CD4-positive, alpha-beta T cell treated with Interleukin-4 for 1 hour (primary cell): ENCODE data around the gene ARL6IP6.
A peak's percentile ranks its signal among the peaks of the same experiment; 100 is the strongest.
"Not testable (repeated sequence)": the region's sequence is repeated elsewhere in the genome, so short reads cannot be mapped to it uniquely, and the experiment has no call there.

ENCODE experiments used
- DNase-seq, 2 donors: peaks; one replicate each; pipeline ENCODE4 v3.0.0-alpha.2; 2020 to 2022

Gene ARL6IP6

DNA sequence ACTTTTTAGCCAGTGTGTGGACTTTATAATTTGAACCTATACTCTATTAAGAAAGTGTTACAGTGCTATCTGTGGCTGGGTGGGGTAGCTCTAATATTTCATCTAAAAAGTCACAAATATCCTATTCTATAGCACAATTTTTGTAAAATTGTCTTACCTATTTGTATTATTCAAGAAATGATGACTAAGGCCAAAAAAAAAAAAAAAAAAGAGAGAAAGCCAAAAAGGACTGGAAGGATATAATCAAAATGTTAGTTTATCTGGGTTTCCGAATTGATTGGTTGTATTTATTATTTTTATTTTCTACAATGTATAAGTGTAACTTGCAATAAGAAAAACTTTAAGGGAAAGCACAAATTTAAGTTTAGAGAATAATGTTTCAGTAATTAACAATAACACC is 5.5 kb downstream of the ARL6IP6 start:
- no peak for DNase-seq

GRCh38 chr2:152729844-152730243 is 11.4 kb downstream of the ARL6IP6 start:
- peak in 1 of 2 donors; percentile 49 for DNase-seq

DNA sequence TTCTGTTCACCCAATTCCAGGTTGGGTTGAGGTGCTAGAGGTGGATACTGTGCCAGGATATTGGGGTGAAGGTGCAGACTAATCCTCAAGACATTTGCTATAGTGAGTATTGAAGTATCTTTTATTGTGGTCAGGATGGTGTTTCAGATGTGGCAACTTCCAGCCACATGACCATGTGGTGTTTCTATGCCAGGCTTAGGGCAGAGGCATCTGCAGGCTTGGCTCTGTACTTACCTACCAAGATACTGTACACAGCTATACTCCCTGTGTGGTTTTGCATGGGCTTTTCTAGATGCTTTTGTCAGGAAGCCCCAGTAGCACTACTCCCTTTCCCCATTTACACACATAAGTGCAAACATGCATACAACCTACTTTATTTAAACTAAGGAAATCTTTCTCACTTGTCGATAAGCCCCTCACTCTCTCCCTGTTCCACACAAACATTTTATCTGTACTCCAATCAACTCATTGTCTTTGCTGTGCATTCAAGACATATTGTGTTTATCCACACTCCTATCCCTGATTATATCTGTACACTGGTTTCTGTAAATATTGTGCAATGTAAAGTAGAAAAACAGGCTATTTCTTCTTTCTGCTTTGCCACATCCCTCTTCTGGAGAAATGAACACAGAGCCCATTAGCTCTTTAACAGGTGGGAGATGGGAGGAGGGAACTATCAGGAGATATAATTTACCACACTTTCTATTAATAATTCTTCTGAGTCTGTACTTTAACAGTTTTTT is 12.3 kb downstream of the ARL6IP6 start:
- peak; percentile 42 to 74 for DNase-seq

DNA sequence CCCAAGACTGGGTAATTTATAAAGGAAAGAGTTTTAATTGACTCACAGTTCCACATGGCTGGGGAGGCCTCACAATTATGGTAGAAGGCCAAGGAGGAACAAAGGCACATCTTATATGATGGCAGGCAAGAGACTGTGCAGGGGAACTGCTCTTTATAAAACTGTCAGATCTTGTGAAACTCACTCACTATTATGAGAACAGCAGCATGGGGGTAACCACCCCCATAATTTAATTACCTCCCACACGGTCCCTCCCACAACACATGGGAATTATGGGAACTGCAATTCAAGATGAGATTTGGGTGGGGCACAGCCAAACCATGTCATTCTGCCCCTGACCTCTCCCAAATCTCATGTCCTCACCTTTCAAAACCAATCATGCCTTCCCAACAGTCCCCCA is 19.1 kb downstream of the ARL6IP6 start:
- not testable (repeated sequence) for DNase-seq

GRCh38 chr2:152738438-152738837 is 20.0 kb downstream of the ARL6IP6 start:
- DNase-seq: no peak

DNA sequence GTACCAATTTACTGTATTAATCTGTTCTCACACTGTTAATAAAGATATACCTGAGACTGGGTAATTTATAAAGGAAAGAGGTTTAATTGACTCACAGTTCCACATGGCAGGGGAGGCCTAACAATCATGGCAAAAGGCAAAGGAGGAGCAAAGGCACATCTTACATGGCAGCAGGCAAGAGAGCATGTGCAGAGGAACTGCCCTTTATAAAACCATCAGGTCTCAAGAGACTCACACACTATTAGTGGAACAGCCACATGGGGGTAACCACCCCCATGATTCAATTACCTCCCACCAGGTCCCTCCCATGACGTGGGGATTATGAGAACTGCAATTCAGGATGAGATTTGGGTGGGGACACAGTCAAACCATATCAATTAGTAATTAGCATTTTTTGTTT is 21.3 kb downstream of the ARL6IP6 start:
- not testable (repeated sequence) for DNase-seq

DNA sequence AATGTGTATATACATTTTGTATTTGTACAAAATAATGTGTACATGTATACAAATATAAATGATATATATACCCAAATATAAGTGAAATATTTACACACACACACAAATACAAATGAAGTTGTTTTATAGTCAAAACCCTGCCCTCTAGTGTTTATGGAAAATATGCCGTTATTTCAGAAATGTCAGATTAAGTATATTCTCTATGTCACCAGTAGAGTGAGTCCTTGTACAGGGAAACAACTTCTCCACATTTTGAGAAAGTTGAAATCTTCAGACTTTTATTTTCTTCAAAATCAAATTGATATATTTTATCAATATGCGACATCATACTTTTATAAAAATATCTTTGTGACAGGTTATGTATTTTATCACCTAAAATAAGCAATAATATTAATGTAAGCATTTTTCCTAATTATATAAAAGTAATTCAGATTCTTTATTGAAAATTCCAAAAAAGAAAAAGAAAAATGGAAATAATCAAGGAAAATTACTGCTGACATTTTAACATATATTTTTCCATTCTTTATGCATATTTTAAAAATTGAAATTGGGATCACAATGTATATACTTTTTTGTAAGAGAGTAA is 22.4 kb downstream of the ARL6IP6 start:
- DNase-seq: peak in 1 of 2 donors; percentile 77

DNA sequence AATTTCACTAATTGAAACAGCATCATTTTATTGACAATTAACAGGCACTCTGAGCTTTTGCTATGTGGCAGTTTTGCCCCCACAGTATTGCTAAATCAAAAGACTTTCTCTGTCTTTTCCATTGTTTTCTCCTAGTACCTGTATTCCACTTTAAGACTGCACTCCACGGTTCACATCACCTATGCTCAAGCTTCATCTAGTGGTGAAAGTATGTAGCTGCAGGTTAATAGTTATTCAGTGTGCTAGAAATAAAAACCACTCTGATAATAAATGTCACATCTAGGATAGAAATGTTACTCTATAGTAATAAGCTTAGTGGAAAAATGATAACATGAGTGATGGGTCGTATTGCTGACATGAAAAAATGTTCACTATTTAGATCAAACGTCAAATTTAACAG is 24.6 kb downstream of the ARL6IP6 start:
- peak in 1 of 2 donors; percentile 32 for DNase-seq

DNA sequence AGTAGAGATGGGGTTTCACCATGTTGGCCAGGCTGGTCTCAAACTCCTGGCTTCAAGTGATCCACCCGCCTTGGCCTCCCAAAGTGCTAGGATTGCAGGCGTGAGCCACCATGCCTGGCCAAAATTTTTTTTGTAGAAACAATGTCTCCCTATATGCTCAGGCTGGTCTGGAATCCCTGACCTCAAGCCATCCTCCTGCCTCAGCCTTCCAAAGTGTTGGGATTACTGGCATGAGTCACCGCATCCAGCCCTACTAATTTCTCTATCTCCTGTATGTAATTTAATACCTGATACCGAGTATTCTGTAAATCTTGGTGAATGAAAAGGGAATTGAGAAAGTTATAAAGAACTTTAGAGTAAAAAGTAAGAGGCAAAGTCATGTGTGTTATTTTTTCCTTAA is 29.3 kb downstream of the ARL6IP6 start:
- not testable (repeated sequence) for DNase-seq

GRCh38 chr2:152755029-152755428 is 36.6 kb downstream of the ARL6IP6 start:
- no peak for DNase-seq

DNA sequence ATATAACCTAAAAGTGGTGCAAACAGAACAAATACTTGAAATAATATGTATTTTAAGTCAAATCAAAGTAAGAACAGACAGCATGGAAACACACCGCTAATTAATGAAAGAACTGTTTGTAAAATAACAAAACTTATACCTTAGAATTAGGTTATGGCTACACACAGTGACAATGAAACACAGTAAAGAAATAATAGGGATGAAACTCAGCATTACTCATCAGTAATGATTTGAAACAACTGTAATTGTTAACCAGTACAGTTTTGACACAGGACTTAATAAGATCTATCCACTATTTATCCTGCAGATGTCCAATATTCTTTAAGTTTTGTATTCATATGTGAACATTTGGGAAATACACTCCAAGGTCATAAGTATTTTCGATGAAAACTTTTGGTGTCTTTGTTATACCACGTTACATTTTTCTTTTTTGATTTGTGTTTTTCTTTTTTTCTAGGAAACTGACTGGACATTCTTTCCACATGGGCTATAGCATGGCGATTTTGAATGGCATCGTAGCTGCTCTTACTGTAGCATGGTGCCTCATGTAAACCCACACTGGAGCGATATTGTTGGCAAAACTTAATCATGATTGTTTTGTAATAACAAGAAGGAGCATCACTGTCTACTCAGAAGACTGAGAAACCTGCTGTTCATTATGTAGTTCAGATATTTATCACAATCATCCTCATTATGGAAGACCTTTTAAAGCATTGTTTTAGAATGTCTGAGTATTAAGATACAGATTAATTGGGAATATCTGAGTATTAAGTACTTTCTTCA is 41.1 kb downstream of the ARL6IP6 start:
- no peak for DNase-seq

DNA sequence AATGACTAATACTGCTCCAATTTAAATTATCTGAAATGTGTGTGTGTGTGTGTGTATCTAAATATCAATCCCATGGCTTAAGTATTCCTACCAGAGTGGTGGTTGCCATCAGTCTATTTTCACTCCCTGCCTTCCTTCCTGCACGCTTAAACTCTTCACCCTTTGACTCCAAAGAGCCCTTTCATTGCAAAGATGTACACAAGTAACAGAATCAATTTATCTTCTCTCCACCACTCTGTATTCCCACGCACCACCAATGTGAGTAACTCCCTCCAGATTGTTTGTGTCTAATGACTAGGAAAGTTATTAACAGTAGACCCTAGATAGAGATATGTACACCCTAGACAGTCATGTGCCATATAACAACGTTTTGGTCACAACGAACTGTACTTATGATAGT is 42.8 kb downstream of the ARL6IP6 start:
- DNase-seq: no peak

GRCh38 chr2:152762202-152762601 is 43.8 kb downstream of the ARL6IP6 start:
- DNase-seq: no peak

- not testable (repeated sequence) for DNase-seq
Observed at GRCh38 chr2:152763208-152763607, 44.8 kb downstream of the ARL6IP6 start.

- DNase-seq: no peak
Observed at GRCh38 chr2:152763651-152764050, 45.2 kb downstream of the ARL6IP6 start.

GRCh38 chr2:152766928-152767327 is 48.5 kb downstream of the ARL6IP6 start:
- DNase-seq: no peak

DNA sequence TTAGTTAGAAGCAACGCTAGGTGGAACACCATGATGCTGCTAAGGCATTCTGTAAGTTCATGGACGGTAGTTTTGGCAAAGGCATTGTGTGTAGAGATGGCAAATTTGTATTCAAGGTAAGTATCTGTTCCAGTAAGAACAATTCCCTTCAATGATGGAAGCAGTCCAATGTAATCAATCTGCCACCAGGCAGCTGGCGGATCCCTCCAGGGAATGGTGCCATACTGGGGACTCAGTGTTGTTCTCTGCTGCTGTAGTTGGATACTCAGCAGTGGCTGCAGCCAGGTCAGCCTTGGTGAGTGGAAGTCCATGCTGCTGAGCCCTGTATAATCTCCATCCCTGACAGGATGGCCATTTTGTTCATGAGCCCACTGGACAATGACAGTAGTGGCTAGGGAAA is 62.8 kb downstream of the ARL6IP6 start:
- DNase-seq: no peak

- DNase-seq: no peak
Observed at GRCh38 chr2:152782171-152782570, 63.8 kb downstream of the ARL6IP6 start.

DNA sequence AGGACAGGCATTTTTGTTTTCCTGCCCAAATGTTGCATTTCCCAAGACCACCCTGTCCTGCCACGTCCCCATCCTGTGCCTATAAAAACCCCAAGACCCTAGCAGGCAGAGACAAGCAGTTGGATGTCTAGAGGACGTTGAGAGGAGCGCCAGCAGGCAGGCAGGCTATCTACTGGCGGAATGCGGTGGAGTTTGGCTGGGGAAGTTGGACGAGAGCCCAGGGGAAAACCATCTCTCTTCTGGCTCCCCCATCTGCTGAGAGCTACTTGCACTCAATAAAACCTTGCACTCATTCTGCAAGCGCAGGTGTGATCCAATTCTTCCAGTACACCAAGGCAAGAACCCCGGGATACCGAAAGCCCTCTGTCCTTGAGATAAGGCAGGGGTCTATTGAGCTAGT is 72.5 kb downstream of the ARL6IP6 start:
- no peak for DNase-seq

DNA sequence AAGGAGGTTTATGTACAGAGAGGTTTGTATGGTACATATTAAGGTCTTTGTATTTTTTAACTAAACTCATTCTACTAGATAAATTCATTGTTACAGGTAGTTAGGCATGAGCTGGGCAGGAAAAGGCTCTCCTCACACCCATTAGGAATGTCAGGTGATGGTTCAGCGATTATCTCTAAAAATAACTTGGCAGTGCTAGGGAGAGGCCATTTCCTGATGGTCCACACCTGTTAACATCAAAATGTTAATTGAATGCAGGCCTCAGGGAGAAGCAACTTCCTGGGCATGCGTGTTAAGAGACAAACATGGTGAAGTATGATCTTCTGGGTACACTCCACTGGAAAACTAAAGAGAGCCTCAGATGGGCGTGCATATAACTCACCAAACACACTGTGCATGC is 73.6 kb downstream of the ARL6IP6 start:
- no peak for DNase-seq

DNA sequence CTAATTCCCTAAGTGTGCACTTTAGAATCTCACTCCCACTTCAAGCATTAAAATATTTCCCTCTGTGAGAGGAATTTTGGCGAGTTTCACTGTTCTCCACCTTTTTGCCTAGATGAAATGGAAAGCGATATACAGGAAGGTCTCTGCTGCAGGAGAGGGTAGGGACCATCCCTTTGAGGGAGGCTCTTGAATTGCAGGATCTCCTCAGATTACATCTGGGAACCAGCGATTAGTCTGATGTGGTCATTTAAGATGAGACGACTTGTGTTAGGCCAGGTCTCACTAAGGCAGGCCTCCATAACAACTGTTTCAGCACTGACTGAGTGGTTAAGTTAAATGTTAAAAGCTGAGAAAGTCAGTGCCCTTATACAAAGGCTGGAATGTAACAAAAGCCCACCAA is 74.6 kb downstream of the ARL6IP6 start:
- no peak for DNase-seq

GRCh38 chr2:152796941-152797340 is 78.5 kb downstream of the ARL6IP6 start:
- DNase-seq: no peak

- no peak for DNase-seq
Observed at GRCh38 chr2:152804687-152805408, 86.4 kb downstream of the ARL6IP6 start.
